ELR (cell line): Measurements from ENCODE around the gene RFNG.

ENCODE experiments used
- DNase-seq: peaks from one replicate; pipeline ENCODE4 v3.0.0-alpha.2; 2015; ENCODE audit warnings: low read depth

RFNG gene

GRCh38 chr17:82077617-82078358, 26.2 kb upstream of the RFNG start:
- DNase-seq, result no peak

DNA sequence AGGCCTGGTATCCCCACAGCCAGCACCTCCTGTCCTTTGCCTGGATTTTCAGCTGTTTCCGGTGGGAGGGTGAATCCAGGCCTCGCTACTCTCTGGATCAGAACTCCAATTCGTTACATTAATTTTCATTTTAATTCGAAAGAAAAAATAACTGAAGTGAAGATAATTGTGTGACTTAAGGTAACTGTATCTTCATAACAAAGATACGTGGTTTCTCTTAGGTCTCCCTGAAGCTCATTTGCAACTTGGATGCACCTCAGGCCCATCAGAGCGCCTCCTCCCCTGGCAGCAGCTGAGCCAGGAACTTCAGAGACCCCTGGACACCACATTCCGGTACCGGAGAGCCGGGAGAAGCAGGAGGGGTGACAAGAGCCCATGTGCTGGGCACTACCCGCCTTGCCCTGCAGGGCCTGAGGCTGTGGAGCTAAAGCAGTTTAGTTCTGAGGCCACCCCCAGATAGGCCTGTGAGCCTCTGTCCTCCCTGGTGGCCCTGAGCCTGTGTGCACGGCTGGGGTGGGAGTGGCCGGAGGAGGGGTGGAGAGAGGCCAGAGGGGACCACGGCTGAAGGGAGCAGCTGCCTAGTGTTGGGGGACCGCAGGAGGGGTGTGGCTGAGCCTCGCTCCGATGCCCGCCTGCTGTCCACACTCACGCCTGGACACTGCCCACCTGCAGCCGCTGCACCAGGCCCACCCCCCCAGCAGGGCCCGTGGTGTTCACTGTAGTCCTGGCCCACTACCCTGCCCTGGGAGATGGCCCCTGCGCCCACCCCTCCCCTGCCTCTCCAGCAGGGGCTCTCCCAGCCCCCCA, 25.4 kb upstream of the RFNG start:
- DNase-seq, result no peak

GRCh38 chr17:82076018-82076784, 24.6 kb upstream of the RFNG start:
- DNase-seq, result no peak

DNA sequence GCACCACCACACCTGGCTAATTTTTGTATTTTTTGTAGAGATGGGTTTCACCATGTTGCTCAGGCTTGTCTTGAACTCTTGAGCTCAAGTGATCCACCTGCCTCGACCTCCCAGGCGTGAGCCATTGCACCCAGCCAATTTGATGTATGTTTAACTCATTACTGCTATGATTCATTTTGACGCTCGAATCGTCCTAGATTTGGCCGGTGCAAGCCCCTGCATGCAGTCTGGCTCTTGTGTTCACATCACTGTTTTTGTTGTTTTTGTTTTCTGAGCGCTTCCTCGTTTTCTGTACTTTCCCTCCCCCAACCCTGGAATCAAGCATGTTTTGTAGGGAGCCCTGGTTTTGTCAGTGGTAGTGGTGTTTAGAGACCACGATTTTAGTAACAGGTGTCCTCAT, 21.8 kb upstream of the RFNG start:
- DNase-seq, result no peak

DNA sequence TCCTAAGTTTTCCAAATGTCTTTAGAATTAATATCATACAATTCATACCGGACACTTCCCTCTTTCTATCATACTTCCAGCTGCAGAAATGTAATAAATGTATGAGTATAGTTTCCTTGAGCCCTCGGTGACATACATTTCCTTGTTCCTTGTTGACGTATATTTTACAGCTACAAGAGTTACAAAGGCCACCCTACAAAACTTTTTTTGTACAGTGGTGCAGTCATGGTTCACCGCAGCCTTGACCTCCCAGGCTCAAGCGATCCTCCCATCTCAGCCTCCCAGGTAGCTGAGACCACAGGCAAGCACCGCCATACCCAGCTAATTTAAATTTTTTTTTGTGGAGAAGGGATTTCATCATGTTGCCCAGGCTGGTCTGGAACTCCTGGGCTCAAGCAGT, 21.2 kb upstream of the RFNG start:
- DNase-seq, result no peak

DNA sequence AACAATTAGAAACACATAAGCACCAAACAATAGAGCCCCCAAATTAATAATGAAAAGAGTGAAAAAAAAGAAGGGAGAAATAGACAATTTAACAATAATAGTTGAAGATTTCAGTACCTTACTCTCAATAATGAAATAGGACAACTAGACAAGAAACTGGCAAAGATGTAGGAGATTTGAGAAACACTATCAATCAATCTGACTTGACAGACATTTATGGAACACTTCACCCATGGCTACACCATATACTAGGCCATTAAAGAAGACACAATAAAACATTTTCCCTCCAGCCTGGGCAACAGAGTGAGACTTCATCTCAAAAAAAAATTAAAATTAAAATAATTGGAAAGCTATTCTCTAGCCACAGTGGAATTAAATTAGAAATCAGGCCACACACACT, 19.0 kb upstream of the RFNG start:
- no peak for DNase-seq

- DNase-seq, result peak; percentile 68
Observed at GRCh38 chr17:82065638-82066303, 14.2 kb upstream of the RFNG start, which contains the start of gene DUS1L. Gene DUS1L, minus strand, starts transcription at chr17:82065804. Its CDS starts 745 bp downstream, at chr17:82065059.

DNA sequence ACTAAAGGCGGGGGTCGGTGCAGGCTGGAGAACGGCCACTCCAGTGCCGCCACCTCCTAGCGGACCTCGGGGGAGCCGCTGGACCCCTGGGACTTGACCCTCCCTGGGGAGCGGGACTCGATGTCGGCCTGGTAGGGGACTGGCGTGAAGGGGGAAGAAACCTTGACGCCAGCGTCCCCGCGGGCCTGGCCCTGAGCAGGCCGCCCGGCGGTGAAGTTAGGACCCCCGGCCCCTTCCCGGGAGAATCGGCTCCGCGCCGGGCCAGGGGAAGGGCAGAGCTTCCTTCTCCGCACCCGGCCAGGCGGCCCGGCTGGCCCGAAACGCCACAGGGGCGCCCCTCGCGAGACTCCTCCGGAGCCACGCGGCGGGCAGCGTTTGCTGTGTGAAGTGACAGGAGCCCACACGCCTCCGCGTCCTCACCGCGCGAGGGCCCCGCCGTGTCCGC, 13.6 kb upstream of the RFNG start:
- peak; percentile 57 for DNase-seq

GRCh38 chr17:82064433-82065192, 13.0 kb upstream of the RFNG start:
- DNase-seq, result no peak

GRCh38 chr17:82063424-82064415, 12.1 kb upstream of the RFNG start:
- DNase-seq, result no peak

DNA sequence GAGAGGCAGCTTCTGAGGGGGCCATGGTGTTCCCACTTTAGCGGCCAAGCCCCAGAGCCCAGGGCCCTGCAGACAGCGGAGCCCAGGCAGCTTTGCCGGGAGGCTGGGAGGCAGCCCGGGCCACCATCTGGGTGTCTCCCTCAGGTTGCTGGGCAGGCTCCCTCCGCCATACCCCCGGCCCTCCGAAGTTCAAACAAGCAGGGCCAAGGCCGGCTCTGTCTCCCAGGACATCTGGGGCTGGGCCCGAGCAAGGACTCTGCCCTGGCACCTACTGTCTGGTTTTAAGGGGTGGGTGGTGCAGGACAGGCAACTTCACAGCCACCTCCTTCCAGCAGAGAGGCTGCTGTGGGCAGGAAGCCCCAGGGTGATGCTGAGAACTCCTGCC, 11.4 kb upstream of the RFNG start:
- no peak for DNase-seq

GRCh38 chr17:82062076-82062983, 10.7 kb upstream of the RFNG start:
- no peak for DNase-seq

GRCh38 chr17:82061047-82061925, 9.7 kb upstream of the RFNG start:
- DNase-seq, result no peak

DNA sequence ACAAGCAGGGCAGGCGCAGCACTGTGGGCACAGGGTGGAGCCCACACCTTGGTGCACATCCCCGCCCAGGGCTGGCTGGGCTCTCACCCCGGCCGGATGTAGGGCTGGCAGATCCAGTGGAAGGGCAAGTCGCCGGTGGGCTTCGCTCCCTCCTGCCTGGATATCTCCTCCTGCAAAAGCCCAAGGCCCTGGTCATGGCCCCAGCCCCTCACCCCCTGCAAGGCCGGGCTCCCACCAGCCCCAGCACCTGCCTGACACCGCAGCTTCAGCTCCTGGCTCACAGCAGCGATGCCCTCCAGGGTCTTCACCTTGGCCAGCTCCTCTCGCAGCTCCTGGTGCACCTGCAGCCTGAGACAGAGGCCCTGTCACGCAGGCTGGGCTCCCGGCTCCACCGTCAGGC, 9.0 kb upstream of the RFNG start:
- DNase-seq, result no peak

- DNase-seq, result no peak
Observed at GRCh38 chr17:82060001-82060380, 8.4 kb upstream of the RFNG start.

GRCh38 chr17:82059272-82060000, 7.8 kb upstream of the RFNG start:
- DNase-seq, result no peak

GRCh38 chr17:82058855-82059249, 7.2 kb upstream of the RFNG start:
- no peak for DNase-seq
